SJCRH30 (cell line): ENCODE measurements around the gene GTF3C1. TPM values are rescaled to one million over a fixed set of nuclear protein-coding genes. Genes with fewer than 3 reads are reported as not detected.

ENCODE experiments used
- DNase-seq, 2 experiments: peaks; one replicate each; pipeline ENCODE4 v3.0.0-alpha.2; 2015 to 2020
- H3K27ac ChIP-seq: fragments of 250-450 bp; sonication (Bioruptor Pico); 2 replicates; pipeline ENCODE4 v1.5.1; 2020; ENCODE audit warnings: mild to moderate bottlenecking, moderate library complexity
- H3K27me3 ChIP-seq: fragments of 250-450 bp; sonication (Bioruptor Pico); 2 replicates; pipeline ENCODE4 v1.5.1; 2020; ENCODE audit warnings: mild to moderate bottlenecking, moderate library complexity
- H3K36me3 ChIP-seq: fragments of 250-450 bp; sonication (Bioruptor Pico); 2 replicates; pipeline ENCODE4 v1.5.1; 2020; ENCODE audit warnings: mild to moderate bottlenecking, moderate library complexity
- H3K4me1 ChIP-seq: fragments of 250-450 bp; sonication (Bioruptor Pico); 2 replicates; pipeline ENCODE4 v1.5.1; 2020; ENCODE audit warnings: mild to moderate bottlenecking, moderate library complexity
- H3K4me3 ChIP-seq: fragments of 250-450 bp; sonication (Bioruptor Pico); 2 replicates; pipeline ENCODE4 v1.5.1; 2020; ENCODE audit warnings: mild to moderate bottlenecking, moderate library complexity
- H3K9me3 ChIP-seq: fragments of 250-450 bp; sonication (Bioruptor Pico); replicated peaks from 2 replicates; pipeline ENCODE4 v1.5.1; 2020; ENCODE audit warnings: mild to moderate bottlenecking, moderate library complexity
- total RNA-seq: library from RNA; depleted of rRNA; stranded (reverse); fragments of >200 nt; shearing (Covaris generic); gene quantifications from 2 replicates; pipeline ENCODE4 v1.2.3, GENCODE V29; 2014

GTF3C1 gene
- total RNA-seq, 1 experiment from 2014 or later: 124 TPM

- no peaks in the 10 kb centered on the region for H3K27me3 ChIP-seq
- H3K36me3 ChIP-seq: peaks cover 45% of the 10 kb centered on the region
- no peak for DNase-seq
- no peaks in the 10 kb centered on the region; the same call in 1 of the 2 replicates for H3K4me1 ChIP-seq
- no peak overlapping the region for H3K4me3 ChIP-seq
- no peaks in the 10 kb centered on the region for H3K9me3 ChIP-seq
- H3K27ac ChIP-seq: no peak overlapping the region
Measured at GRCh38 chr16:27516365-27516764, 33.3 kb downstream of the GTF3C1 start.

- Histone ChIP-seq H3K9me3 (no peaks in the 10 kb centered on the region), H3K4me1 (no peaks in the 10 kb centered on the region; the same call in 1 of the 2 replicates), H3K36me3 (peaks cover 45% of the 10 kb centered on the region), H3K27ac (no peak overlapping the region), H3K27me3 (no peaks in the 10 kb centered on the region), H3K4me3 (no peak overlapping the region)
- peak in 1 of 2 experiments; percentile 35 for DNase-seq
Measured at GRCh38 chr16:27515874-27516353, 33.8 kb downstream of the GTF3C1 start.

GRCh38 chr16:27514806-27515205, 34.9 kb downstream of the GTF3C1 start:
- H3K27me3 ChIP-seq: no peaks in the 10 kb centered on the region
- DNase-seq: no peak
- no peaks in the 10 kb centered on the region for H3K4me1 ChIP-seq
- no peak overlapping the region for H3K27ac ChIP-seq
- H3K4me3 ChIP-seq: no peak overlapping the region
- no peaks in the 10 kb centered on the region for H3K9me3 ChIP-seq
- peaks cover 41% of the 10 kb centered on the region for H3K36me3 ChIP-seq

- H3K4me1 ChIP-seq: no peaks in the 10 kb centered on the region
- H3K27me3 ChIP-seq: no peaks in the 10 kb centered on the region
- no peak overlapping the region for H3K27ac ChIP-seq
- peaks cover 54% of the 10 kb centered on the region for H3K36me3 ChIP-seq
- H3K4me3 ChIP-seq: no peak overlapping the region
- no peak for DNase-seq
- H3K9me3 ChIP-seq: no peaks in the 10 kb centered on the region
Measured at GRCh38 chr16:27511657-27512448, 37.9 kb downstream of the GTF3C1 start.

GRCh38 chr16:27508476-27508875, 41.2 kb downstream of the GTF3C1 start:
- no peak overlapping the region for H3K4me3 ChIP-seq
- no peaks in the 10 kb centered on the region for H3K27me3 ChIP-seq
- DNase-seq: no peak
- peaks cover 64% of the 10 kb centered on the region for H3K36me3 ChIP-seq
- H3K9me3 ChIP-seq: no peaks in the 10 kb centered on the region
- H3K27ac ChIP-seq: no peak overlapping the region
- H3K4me1 ChIP-seq: no peaks in the 10 kb centered on the region

- no peak overlapping the region for H3K4me3 ChIP-seq
- peaks cover 71% of the 10 kb centered on the region for H3K36me3 ChIP-seq
- no peaks in the 10 kb centered on the region for H3K27me3 ChIP-seq
Measured at GRCh38 chr16:27506771-27507170, 42.9 kb downstream of the GTF3C1 start.

GRCh38 chr16:27505297-27506236, 44.1 kb downstream of the GTF3C1 start:
- Histone ChIP-seq H3K27ac (no peak overlapping the region), H3K4me1 (no peaks in the 10 kb centered on the region), H3K9me3 (no peaks in the 10 kb centered on the region), H3K27me3 (no peaks in the 10 kb centered on the region), H3K36me3 (peaks cover 72% of the 10 kb centered on the region), H3K4me3 (no peak overlapping the region)
- DNase-seq: no peak

More at GRCh38 chr16:27506771-27507170, 42.9 kb downstream of the GTF3C1 start:
- no peak for DNase-seq
- no peak overlapping the region for H3K27ac ChIP-seq
- H3K9me3 ChIP-seq: no peaks in the 10 kb centered on the region
- H3K4me1 ChIP-seq: no peaks in the 10 kb centered on the region

- no peaks in the 10 kb centered on the region for H3K4me1 ChIP-seq
- peaks cover 77% of the 10 kb centered on the region for H3K36me3 ChIP-seq
- H3K9me3 ChIP-seq: no peaks in the 10 kb centered on the region
- H3K4me3 ChIP-seq: no peak overlapping the region
- H3K27me3 ChIP-seq: no peaks in the 10 kb centered on the region
- no peak overlapping the region for H3K27ac ChIP-seq
- no peak for DNase-seq
Measured at GRCh38 chr16:27503662-27504061, 46.1 kb downstream of the GTF3C1 start.

- no peak for DNase-seq
- Histone ChIP-seq H3K9me3 (no peaks in the 10 kb centered on the region), H3K27me3 (no peaks in the 10 kb centered on the region), H3K36me3 (peaks cover 72% of the 10 kb centered on the region), H3K4me1 (no peaks in the 10 kb centered on the region), H3K27ac (no peak overlapping the region), H3K4me3 (no peak overlapping the region)
Measured at GRCh38 chr16:27500801-27501200, 48.9 kb downstream of the GTF3C1 start.

GRCh38 chr16:27499659-27500055, 50.1 kb downstream of the GTF3C1 start:
- no peak for DNase-seq
- H3K27ac ChIP-seq: no peak overlapping the region
- peaks cover 65% of the 10 kb centered on the region for H3K36me3 ChIP-seq

GRCh38 chr16:27498916-27499658, 50.6 kb downstream of the GTF3C1 start:
- no peaks in the 10 kb centered on the region for H3K9me3 ChIP-seq
- H3K27ac ChIP-seq: no peak overlapping the region
- peaks cover 65% of the 10 kb centered on the region for H3K36me3 ChIP-seq
- no peaks in the 10 kb centered on the region for H3K27me3 ChIP-seq
- no peak overlapping the region for H3K4me3 ChIP-seq
- H3K4me1 ChIP-seq: no peaks in the 10 kb centered on the region
- DNase-seq: no peak

More at GRCh38 chr16:27499659-27500055, 50.1 kb downstream of the GTF3C1 start:
- Histone ChIP-seq H3K27me3 (no peaks in the 10 kb centered on the region), H3K4me1 (no peaks in the 10 kb centered on the region), H3K4me3 (no peak overlapping the region), H3K9me3 (no peaks in the 10 kb centered on the region)

- Histone ChIP-seq H3K27me3 (no peaks in the 10 kb centered on the region), H3K4me3 (no peak overlapping the region), H3K36me3 (peaks cover 62% of the 10 kb centered on the region), H3K9me3 (no peaks in the 10 kb centered on the region), H3K4me1 (no peaks in the 10 kb centered on the region), H3K27ac (no peak overlapping the region)
- DNase-seq: no peak
Measured at GRCh38 chr16:27498031-27498825, 51.5 kb downstream of the GTF3C1 start.

GRCh38 chr16:27495191-27495590, 54.5 kb downstream of the GTF3C1 start:
- H3K4me1 ChIP-seq: no peaks in the 10 kb centered on the region
- H3K4me3 ChIP-seq: no peak overlapping the region
- DNase-seq: peak; percentile 14 to 32
- no peak overlapping the region for H3K27ac ChIP-seq
- H3K27me3 ChIP-seq: no peaks in the 10 kb centered on the region
- H3K36me3 ChIP-seq: peaks cover 49% of the 10 kb centered on the region
- no peaks in the 10 kb centered on the region for H3K9me3 ChIP-seq

- Histone ChIP-seq H3K9me3 (no peaks in the 10 kb centered on the region), H3K27ac (no peak overlapping the region), H3K4me1 (no peaks in the 10 kb centered on the region), H3K4me3 (no peak overlapping the region), H3K27me3 (no peaks in the 10 kb centered on the region), H3K36me3 (peaks cover 58% of the 10 kb centered on the region)
- no peak for DNase-seq
Measured at GRCh38 chr16:27492588-27492979, 57.1 kb downstream of the GTF3C1 start.
